IPS-NIHi7 (cell line): ENCODE data around the gene CMPK2.
A peak's percentile ranks its signal among the peaks of the same experiment; 100 is the strongest.
"Not testable (repeated sequence)": the region's sequence is repeated elsewhere in the genome, so short reads cannot be mapped to it uniquely, and the experiment has no call there.

Source experiments
- DNase-seq: peaks from one replicate; pipeline ENCODE4 v3.0.0; 2012; ENCODE audit warnings: mixed read lengths; ENCODE audit errors: extremely low spot score

CMPK2 gene

DNA sequence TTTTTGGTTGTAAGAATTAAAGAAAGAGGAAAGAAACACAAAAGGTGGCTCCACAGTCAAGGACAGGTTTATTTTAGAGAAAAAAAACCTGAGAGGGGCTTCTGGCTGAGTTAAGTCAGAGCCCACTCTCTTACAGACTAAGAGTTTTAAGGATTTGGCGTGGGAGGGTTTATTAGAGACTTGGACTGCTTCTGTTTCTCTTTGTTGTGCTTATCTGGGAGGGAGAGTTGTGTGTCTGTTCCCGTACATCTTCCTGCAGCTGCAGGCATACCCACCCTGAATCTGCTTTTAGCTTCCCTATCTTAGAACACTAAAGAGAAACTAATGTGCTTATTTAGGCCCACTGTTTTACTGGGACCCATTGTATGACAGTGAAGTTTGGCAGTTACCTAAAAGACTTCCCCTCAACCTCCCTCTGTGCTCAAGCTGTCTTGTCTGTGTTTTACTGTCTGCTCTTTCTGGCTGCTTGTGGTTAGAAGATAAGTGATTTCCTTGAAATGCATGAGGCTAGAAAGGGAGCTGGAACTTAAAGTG lies 14.6 kb upstream of the CMPK2 start:
- DNase-seq = no peak

DNA sequence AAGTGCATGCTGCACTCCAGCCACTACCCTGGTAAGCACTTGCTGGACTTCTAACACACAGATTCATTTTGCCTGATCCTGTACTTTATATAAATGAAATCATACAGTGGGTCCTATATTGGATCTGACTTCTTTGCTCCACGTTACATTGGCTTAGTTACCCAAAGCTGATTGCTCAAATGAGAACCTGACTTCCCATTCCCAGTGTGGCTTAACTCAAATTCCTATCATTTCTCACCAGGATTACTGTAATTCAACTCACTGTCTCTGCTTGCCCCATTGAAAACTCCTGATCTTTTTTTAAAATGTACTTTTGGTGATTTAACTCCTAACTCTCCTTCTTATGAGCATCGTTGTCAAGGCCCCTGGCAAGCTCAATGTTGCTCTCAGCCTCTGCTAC lies 13.3 kb upstream of the CMPK2 start:
- no peak for DNase-seq

DNA sequence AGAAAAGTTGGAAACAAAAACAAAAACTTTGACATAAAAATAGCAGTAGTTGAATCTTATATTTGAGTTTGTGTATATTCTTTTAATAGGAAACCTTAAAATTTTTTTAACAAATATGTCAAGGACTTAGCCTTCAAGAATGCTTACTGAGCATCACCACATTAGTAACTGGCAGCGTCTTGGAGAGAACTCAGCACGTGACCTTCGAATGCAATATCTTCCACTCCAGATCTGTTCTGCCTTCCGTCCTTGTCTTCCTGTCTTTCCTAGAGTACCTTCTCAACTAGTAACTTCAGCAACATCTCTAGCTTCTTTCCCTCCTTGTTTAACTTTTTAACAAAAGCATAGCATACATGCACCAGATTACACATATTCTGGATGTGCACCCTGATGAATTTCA lies 12.8 kb upstream of the CMPK2 start:
- DNase-seq = no peak

DNA sequence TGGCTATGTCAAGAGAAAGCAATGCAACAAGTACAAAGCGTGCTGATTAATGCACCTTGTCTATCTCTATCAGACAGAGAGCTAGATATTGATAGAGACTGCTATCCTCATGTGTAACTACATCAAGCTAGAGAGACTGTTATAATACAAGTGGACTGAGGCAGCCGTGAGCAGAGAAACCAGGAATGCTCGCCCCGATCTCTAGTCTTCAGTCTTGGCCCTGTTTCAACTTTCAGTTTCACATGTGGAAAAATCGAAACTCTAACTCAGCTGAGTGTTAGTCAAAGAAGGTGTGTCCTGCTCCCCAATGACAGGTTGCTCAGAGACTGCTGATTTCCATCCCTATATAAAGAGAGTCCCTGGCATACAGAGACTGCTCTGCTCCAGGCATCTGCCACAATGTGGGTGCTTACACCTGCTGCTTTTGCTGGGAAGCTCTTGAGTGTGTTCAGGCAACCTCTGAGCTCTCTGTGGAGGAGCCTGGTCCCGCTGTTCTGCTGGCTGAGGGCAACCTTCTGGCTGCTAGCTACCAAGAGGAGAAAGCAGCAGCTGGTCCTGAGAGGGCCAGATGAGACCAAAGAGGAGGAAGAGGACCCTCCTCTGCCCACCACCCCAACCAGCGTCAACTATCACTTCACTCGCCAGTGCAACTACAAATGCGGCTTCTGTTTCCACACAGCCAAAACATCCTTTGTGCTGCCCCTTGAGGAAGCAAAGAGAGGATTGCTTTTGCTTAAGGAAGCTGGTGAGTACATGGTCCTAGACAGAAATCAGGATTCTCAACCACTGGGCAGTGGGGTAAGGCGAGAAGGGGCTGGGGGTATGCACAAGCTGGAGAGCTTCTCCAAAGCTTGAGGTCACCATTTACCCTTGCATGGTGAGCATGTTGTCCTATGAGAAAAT lies 11.9 kb upstream of the CMPK2 start, which contains the start of gene RSAD2:
TSS of gene RSAD2 (plus strand) at position 376 of the 903 bp plus-strand sequence. CDS start at position 400, 24 bp downstream.
- DNase-seq = no peak

DNA sequence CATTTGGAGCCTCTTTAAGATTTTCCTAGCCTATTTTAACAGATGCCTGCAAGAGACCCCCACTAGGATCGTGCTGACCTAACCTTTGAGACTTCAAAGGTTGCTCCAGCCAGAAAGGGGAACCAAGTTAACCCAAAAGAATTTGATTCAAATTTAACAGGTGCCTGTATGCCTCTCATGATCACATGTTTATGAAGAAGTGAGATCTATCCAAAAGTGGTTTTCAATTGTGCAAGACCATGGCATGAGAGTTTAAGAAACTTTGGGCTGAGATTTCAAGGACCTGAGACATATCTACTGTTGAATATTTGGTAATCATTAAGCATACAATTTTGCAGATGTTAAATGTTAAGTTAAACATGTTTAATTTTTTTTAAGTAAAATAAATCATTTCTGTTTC lies 10.6 kb upstream of the CMPK2 start:
- no peak for DNase-seq

DNA sequence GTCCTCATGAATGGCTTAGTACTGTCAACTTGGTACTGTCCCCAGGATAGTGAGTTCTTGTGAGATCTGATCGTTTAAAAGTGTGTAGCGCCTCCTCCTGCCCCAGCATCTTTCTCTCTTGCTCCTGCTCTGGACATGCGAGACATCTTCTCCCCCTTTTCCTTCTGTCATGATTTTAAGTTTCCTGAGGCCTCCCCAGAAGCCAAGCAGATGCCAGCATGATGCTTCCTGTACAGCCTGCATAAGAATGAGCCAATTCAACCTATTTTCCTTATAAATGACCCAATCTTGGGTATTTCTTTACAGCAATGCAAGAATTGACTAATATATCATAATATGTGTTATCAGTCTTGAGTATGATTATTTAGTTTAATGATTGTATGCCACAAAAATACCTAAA lies 8.3 kb upstream of the CMPK2 start:
- DNase-seq = no peak

DNA sequence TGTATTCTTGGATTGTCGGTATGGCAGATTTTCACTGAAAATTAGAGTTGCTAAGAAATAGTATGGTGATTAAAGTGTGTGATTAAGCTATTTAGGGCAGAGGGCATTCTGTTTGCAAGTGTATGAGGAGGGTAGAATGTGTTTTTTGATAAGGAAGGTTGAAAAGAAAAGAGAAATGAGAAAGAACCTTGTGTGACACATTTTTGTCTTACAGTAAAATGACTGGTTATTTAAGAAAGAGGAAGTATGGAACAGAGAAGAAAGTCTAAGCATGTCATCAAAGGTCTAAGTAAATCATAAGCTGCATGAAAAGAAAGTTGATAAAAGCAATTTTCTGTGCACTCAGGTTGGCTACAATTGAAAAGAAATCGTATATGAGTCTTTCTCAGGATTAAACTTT lies 6.7 kb upstream of the CMPK2 start:
- no peak for DNase-seq

DNA sequence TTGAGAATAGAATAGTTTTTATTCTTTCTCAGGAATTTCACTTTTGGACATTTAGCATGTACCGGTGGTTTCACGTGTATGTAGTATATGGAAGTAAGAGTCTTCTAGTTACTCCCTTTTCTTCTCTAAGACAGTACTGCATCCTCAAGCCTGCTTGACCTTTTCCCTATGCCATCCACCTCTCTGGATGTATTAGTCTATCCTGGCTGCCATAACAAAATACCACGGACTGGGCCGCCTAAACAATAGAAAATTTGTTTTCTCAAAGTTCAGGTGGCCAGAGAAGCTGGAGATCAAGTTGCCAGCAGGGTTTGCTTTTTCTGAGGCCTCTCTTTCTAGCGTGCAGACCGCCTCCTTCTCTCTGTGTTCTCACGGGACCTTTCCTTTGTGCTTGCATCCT lies 1.3 kb upstream of the CMPK2 start:
- DNase-seq = no peak

DNA sequence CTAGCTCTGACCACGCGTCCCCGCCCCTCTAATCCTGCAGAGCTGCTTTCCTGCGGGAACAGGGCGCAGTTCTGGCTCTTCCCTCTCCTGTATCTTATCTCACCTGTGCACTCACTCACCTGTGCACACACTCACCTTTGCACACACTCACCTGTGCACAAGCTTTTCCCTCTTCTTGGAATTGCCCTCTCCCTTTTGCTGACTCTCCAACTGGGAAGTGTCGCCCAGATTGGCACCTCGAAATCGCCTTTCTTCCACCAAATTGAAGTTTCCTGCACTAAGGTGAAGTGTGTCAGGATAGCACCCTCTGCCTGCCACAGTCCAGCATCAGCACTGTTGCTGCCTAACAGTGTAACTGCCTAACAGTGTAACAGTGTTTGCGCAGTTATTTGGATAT lies 566 bp upstream of the CMPK2 start:
- peak; percentile 39 for DNase-seq

DNA sequence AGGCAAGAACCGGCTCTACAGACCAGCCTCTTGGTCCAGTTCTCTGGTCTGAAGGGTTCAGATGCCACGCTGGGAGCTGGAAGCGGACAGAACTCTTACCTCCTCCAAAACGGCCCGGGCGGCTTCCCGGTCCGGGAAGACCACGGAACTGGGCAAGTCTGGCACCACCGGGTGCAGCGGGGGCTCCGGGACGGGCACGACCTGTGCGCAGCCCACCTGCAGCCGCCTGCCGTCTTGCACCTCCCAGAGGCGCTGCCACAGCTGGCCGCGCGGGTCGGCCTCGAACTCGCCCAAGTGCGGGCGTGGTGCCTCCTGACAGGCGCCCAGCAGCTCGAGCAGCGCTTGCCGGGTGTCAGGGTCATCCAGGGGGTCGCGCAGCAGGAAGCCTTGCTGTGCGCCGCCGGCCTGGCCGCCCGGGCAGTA lies 773 bp downstream of the CMPK2 start:
- no peak for DNase-seq

DNA sequence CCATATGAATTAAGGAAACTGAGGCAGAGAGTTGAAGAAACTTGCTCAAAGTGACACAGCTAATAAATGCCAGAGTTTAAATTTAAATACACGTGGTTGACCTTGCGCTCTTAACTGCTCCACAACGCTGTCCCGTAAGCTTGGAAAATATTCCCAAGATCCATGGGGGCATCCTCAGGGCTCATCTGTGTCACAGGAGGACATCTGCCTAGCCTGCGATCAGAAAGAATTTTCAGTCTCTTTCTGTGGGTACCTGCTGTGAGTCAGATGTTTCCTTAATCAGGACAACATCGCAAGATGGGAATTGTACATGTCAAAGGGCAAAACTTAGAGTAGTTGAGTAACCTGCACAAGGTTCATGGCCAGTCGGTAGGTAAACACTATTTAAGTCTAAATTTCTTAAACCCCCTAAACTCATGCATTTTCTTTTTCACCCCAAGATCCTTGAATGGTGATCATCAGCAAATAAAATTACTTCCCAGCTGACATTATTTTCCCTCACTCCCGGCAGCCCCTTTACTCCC lies 1.4 kb downstream of the CMPK2 start:
- no peak for DNase-seq

DNA sequence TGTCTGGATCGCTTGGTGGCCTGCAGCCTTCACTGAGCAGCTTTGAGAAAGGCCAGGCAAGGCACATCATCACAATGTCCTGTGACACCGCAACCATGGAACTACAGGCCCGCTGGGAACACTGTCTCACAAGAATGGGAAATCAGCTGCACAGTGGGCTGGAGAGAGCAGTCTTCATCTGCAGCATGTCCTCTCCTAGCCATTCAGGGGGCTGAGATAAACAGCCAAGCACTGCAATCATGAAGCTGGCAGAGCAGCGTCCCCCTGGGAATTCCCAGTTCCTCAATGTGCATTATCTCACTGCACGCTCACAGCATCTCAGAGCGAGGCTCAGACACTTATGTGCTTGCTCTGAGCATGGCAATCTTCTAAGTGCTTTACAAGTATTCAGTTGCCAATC lies 1.9 kb downstream of the CMPK2 start:
- DNase-seq = no peak

DNA sequence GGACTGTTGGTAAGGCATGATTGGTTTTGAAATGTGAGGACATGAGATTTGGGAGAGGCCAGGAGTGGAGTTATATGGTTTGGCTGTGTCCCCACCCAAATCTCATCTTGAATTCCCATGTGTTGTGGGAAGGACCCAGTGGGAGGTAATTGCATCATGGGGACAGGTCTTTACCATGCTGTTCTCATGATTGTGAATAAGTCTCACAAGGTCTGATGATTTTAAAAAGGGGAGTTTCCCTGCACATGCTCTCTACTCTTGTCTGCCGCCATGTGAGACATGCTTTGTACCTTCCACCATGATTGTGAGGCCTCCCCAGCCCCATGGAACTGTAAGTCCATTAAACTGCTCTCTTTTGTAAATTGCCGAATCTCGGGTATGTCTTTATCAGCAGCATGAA lies 5.4 kb downstream of the CMPK2 start:
- no peak for DNase-seq

DNA sequence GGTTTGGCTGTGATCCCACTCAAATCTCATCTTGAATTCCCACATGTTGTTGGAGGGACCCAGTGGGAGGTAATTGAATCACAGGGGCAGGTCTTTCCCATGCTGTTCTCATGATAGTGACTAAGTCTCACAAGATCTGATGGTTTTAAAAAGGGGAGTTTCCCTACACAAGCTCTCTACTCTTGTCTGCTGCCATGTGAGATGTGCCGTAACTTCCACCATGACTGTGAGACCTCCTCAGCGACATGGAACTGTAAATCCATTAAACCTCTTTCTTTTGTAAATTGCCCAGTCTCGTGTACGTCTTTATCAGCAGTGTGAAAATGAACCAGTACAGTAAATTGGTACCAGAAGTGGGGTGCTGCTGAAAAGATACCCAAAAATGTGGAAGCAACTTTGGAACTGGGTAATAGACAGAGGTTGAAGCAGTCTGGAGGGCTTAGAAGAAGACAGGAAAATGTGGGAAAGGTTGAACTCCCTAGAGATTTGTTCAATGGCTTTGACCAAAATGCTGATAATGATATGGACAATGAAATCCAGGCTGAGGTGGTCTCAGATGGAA lies 7.2 kb downstream of the CMPK2 start:
- not testable (repeated sequence) for DNase-seq

DNA sequence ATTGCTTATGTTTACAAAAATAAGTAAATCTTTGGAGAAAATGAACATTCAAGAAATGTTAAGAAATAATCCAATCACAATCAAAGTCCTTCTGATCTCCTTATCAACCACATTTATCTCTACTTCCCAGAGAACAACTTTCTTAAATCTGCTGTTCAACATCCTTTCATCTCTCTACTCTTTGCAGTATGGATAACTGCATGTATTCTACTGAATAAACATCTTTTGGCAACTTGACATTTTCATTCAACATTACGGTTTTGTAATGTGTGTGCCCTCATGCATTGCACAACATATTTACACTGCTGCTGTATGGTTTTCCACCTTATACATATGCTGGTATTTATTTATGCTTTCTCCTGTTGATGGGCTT lies 9.2 kb downstream of the CMPK2 start:
- DNase-seq = no peak

DNA sequence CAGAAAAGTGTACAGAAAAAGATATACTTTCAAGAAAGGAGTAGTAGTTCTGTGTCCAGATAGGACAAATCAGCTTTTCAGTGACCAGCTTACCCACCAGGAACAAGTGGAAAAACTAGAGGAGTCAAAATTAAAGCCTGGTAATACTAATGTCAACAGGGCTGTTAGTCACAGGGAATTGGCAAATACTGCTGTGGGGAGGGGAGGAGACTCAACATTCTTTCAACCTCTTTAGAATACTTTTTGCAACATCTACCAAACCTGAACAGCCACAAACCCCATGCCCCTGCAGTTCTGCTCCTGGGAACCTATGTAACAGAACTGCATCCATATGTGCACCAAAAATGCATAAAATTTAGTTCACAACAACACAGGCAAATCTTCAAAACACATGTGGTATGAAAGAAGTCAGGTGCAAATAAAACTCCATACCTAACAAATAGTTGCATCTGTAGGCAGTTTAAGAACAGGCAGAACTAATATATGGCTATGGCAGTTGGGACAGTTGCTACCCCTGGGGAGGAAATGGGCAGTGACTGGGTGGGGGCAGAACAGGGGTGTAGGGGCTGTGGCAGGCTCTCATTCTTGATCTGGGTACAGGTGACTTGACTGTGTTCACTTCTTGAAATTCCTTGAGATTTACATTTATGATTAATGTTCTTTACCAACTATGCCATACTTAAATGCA lies 9.7 kb downstream of the CMPK2 start:
- DNase-seq = no peak

DNA sequence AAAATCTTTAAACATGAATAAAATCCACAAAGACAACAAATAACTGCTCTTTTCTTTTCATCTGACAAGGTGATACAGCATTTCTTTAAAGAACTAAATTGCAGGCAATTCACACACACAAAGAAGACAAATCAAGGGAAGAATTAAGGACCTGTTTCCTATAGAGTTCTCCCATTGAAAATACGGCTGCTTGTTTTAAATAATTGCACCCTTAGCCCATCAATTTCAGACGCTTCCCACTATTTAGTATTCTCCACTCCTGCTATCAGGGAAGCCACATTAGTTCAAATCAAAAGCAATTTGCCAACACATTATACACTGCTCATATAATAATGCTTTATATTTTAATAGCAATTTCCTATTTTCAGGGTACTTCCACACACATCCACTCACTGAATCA lies 11.3 kb downstream of the CMPK2 start:
- no peak for DNase-seq

DNA sequence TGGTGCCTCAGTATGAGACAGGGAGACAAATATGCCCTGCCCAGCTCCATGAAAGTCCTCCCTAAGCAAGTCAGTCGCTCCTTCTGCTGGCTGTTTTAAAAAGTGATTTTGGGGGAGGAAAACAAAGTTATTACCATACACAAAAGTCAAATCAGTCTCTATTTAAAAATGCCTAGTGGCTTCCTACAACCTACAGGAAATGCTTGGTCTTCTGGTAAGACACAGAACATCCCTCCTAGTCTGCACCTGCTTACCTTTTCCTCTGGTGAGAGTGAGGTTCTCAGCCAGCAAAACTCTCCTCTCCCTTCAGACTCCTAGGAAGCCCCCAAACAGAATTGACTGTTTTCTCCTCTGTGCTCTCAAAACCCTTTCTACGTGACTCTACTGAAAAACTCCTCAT lies 13.5 kb downstream of the CMPK2 start:
- no peak for DNase-seq

DNA sequence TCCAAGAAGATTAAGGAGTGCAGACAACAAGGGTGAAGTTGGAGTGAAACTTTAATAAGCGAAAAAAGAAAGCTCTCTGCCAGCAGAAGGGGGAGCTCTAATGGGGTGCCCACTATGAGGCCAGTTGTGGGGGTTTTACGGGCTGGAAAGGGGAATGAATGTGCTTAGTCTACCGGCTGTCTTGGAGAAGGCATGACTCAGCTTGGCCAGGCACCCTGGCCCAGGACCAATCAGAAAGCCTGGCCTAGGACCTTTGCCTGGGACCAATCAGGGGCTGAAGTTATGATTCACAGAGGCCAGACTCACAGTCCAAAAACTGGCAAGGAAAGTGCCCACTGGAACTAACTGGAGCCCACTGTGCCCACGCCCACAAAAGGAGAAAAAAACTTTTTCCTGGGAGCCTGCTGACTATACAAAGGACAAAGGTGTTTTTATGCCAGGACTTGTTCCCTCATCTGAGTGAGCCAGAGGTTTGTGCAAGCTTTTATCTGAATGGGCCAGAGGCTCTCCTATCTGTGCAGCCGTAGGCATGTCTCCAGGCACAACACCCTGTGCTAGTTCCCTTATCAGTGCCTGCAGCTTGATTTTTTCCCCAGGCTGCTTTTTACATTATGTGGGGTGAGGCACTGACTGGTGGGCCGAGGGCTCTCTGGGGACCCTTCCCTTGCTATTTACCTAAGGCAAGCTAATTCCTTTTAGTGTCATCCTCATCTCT lies 18.6 kb downstream of the CMPK2 start:
- no peak for DNase-seq

DNA sequence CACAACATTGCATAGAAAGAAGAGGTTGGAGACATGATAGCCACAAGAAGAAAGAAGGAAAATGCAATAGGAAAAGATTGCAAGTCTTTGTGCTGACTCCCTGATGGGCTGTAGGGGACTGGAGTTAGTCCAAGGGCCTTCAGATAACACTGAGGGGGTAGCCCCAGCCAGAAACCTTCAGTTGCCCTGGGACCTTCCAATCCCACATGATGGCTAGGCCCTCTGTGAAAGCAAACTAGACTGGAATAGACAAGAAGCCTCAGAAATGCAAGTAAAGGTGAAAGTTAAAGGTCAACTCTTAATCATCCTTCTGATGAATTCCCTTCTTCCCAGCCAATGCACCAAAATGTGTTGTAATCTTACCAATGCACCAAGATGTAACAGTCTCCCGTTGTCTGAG lies 19.2 kb downstream of the CMPK2 start:
- DNase-seq = no peak

DNA sequence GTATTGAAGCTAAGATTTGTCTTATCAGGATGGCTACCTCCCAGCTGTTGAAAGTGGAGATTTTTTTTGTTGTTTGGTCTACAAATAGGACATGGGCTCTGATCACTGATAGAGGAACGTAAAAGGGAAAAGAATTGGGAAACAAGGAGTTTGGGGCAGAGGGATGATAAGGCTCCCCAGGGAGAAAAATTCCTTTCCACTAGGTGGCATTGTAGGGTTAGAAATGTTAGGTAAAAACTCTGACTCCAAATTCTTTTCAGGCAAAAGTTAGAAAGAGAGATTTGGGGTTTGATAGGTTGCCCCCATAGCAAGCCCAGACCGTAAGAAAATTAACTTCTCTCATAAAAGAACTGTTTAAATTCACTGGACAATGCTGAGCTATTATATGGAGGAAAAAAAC lies 19.8 kb downstream of the CMPK2 start:
- no peak for DNase-seq

DNA sequence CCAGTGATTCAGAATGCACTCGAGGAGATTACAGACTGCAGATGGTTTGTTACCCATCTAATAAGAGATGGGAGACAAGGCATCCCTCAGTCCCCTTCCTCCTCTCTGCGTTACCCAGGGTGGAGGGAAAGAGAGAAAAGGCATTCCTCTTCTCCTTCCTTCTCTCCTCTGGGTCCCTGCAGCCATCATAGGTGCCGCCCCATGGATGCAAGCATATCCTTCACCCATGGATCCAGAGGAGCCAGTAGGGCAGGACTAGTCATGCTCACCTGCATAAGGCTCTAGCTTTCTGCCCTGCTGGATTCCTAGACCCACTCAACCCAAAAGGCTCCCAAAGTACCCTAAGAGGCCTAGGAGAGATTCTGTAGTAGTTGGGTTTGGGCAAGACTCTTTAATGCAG lies 20.4 kb downstream of the CMPK2 start:
- DNase-seq = no peak
